ENCODE measurements around the gene IL15RA.

IL15RA gene

GRCh38 chr10:6012121-6012905 is 35.0 kb upstream of the IL15RA start:
- no peak for TF ChIP-seq CTCF (IDR thresholded peaks at IDR 0.05; ENCODE audit: low read depth, low read length)
- no peak for DNase-seq (ENCODE audit: low read depth in 2 of 2)
- H3K4me3 ChIP-seq (replicated peaks in 1 of 2; ENCODE audit: low read depth in 2 of 2, low read length in 2 of 2), result no peak overlapping the region

GRCh38 chr10:6011558-6011957 is 34.2 kb upstream of the IL15RA start:
- no peak overlapping the region for H3K4me3 ChIP-seq (replicated peaks in 1 of 2; ENCODE audit: low read depth in 2 of 2, low read length in 2 of 2)
- no peak for TF ChIP-seq CTCF (IDR thresholded peaks at IDR 0.05; ENCODE audit: low read depth, low read length)
- DNase-seq (ENCODE audit: low read depth in 2 of 2), result no peak

GRCh38 chr10:6010569-6010968 is 33.2 kb upstream of the IL15RA start:
- no peak for DNase-seq (ENCODE audit: low read depth in 2 of 2)
- no peak overlapping the region for H3K4me3 ChIP-seq (replicated peaks in 1 of 2; ENCODE audit: low read depth in 2 of 2, low read length in 2 of 2)
- TF ChIP-seq CTCF (IDR thresholded peaks at IDR 0.05; ENCODE audit: low read depth, low read length), result no peak

GRCh38 chr10:6009961-6010360 is 32.6 kb upstream of the IL15RA start:
- no peak for TF ChIP-seq CTCF (IDR thresholded peaks at IDR 0.05; ENCODE audit: low read depth, low read length)
- H3K4me3 ChIP-seq (replicated peaks in 1 of 2; ENCODE audit: low read depth in 2 of 2, low read length in 2 of 2), result no peak overlapping the region
- peak; percentile 12 to 46 for DNase-seq (ENCODE audit: low read depth in 2 of 2)

- no peak for TF ChIP-seq CTCF (IDR thresholded peaks at IDR 0.05; ENCODE audit: low read depth, low read length)
- peak overlapping the region in 1 of 2 donors; percentile 38 for H3K4me3 ChIP-seq (replicated peaks in 1 of 2; ENCODE audit: low read depth in 2 of 2, low read length in 2 of 2)
- peak; percentile 87 to 93 for DNase-seq (ENCODE audit: low read depth in 2 of 2)
Observed at GRCh38 chr10:6009150-6009549, 31.8 kb upstream of the IL15RA start.

GRCh38 chr10:6008497-6009142 is 31.3 kb upstream of the IL15RA start:
- no peak for TF ChIP-seq CTCF (IDR thresholded peaks at IDR 0.05; ENCODE audit: low read depth, low read length)
- DNase-seq (ENCODE audit: low read depth in 2 of 2), result peak; percentile 37 to 54
- H3K4me3 ChIP-seq (replicated peaks in 1 of 2; ENCODE audit: low read depth in 2 of 2, low read length in 2 of 2), result peak overlapping the region in 1 of 2 donors; percentile 38

Data from cardiac fibroblast (primary cell).